HG02852 (cell line): ENCODE measurements around the gene ANKRD26.
"Not testable (repeated sequence)": the region's sequence is repeated elsewhere in the genome, so short reads cannot be mapped to it uniquely, and the experiment has no call there.

Source experiments
- ATAC-seq: cut with Tn5 transposase; IDR thresholded peaks from one replicate; pipeline ENCODE4 v1.9.1; 2021; ENCODE audit warnings: mild to moderate bottlenecking, moderate library complexity; ENCODE audit not compliant: unreplicated experiment

ANKRD26 gene

GRCh38 chr10:27099916-27100812 is at the start of gene ANKRD26:
Gene ANKRD26 (minus strand): TSS chr10:27100494. CDS start chr10:27100326, 168 bp downstream.
- ATAC-seq, result peak; percentile 76

DNA sequence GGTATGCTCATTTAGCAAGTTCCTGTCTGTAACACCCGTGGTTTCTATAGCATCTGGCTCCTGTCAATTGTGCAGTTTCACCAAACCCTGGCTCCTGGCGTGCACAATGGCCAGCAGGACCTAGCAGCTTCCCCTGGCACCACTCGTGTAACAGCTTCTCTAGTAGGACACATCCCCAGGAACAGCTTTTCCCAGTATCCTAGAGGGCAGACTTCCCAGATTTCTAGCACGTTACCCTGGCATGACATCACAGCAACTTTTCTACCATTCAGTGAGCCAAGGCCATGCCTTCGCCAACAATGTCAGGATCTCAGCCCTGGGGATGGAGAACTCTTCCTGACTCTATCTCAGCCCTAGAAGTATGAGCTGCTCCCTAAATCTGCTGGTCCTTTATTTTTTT is 47.4 kb upstream of the ANKRD26 start:
- no peak for ATAC-seq

DNA sequence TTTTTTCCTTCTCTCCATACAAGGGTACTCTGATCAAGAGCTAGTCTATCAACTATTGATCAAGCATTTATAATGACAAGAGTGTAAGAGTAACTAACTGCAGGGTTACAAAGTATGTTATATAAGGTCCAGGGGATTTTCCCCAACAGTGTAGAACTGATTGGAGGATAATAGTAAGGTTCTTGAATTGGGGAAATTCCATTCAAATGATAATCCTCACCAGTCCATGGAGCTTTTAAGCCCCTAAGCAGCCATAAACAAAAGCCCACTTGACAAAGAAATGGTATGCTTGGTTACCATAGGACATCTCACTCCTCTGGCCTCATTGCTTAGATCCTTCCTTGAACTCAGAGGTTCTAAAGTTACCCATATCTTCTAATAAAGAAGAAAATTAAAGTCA is 45.6 kb upstream of the ANKRD26 start:
- no peak for ATAC-seq

GRCh38 chr10:27143686-27144085 is 43.4 kb upstream of the ANKRD26 start:
- no peak for ATAC-seq

DNA sequence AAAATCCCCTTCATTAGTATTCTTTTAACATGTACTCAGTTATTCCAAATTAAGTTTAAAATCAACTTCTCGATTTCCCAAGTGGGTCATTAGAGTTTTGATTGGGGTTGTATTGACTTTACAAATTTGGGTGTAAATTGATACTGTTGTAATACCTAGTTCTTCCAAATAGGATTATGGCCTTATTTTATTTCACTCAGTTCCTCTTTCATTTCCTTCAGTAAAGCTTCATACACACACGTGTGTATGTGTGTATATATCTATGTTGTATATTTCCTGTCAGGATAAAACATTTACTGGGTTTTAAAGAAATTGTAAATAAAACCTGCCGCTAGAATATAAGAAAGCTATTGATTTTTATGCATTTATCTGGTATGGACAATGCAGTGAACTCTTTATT is 38.0 kb upstream of the ANKRD26 start:
- no peak for ATAC-seq

DNA sequence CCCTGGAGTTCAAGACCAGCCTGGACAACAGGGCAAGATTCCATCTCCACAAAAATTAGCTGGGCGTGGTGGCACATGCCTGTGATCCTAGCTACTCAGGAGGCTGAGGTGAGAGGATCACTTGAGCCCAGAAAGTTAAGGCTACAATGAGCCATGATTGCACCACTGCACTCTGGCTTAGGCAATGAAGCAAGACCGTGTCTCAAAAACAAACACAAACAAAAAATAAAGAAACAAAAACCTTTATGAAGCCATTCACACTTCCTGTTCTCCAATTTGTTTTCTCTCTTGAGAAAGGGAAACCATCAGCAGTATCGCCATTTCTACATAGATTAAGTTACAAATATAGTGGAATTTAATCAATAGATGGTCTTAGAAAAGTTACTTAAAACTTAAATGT is 34.1 kb upstream of the ANKRD26 start:
- ATAC-seq, result no peak

DNA sequence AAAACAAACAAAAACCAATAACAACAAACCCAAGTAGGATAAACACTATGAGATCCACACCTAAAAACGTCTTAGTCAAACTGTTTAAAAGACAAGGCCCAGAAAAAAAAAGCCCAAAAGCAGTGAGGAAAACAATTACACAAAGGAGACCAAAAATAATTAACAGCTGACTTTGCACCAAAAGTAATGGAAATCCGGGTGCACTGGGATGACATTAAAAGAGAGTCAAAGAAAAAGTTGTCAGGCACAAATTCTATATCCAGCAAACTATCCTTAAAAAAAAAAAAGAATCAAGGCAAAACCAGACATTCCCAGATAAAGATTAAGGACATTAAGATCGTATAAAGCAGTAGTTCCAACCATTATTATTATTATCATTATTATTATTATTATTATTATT is 7.9 kb upstream of the ANKRD26 start:
- ATAC-seq, result no peak

DNA sequence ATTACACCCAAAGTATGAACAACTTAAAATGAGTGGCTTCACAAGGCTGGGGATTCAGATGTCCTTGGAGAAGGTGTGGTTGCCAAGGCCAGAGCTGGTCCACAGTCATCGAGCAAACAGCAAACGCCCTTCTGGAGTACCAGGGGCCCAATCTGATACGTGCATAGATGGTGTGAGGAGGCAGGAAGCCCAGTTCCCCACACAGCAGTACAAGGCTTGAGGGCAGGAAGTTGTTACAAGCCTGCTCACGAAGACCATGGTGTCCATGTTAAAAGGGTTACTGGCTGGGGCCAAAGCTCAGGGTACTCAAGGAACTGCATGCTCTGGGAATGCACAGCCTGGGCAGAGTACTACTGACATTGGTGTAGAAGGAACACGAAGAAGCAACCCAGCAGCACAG is 4.6 kb upstream of the ANKRD26 start:
- no peak for ATAC-seq

DNA sequence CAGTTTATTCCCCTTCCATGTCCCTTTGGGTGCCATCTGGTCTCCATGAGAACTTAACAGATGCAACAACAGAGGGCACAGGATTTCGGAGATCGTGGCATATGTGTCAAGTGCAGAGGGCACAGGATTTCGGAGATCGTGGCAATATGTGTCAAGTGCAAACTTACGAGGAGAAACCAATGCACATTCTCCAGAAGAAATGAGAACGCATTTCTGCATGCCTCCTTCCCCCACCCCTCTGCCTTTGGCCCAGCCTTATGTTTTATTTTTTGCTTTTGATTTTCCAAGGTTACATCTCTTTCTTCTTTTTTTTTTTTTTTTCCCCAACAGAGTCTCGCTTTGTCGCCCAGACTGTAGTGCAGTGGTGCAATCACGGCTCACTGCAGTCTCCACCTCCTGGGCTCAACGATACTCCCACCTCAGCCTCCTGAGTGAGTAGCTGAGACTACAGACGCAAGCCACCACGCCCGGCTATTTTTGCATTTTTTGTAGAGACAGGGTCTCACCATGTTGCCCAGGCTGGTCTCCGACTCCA is 586 bp upstream of the ANKRD26 start:
- no peak for ATAC-seq

- no peak for ATAC-seq
Measured at GRCh38 chr10:27099448-27099847, 846 bp downstream of the ANKRD26 start.

- ATAC-seq, result no peak
Measured at GRCh38 chr10:27088119-27089044, 11.9 kb downstream of the ANKRD26 start.

DNA sequence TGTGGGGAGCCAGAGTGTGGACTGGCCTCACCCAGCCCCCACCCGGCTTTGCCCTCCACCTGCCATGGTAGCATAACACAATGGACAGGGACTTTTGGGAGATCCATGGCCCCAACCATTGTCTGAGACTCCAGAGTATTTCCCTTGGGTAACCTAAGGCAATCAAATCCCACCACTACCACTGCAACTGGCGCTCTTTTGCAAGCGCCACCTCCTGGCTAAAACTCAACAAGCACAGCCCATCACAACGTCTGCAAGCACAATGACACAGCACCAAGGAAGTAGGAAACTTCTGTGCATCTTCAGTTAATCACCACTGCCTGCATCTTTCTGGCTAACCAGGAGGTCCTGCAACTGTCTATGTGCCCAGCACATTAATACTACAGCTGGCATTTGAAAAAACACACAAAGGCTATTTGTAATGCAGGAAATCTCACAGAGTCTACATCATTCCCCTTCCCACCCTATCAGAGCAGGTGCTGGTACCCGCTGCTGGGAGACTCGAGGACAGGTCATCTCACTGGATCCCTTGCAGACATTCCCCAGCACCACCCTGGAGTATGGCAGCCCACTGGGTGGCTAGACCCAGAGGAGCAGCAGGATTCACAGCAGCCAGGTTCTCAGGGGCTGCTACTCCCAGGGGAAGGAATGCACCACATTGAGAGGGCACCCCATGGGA is 27.7 kb downstream of the ANKRD26 start:
- no peak for ATAC-seq

DNA sequence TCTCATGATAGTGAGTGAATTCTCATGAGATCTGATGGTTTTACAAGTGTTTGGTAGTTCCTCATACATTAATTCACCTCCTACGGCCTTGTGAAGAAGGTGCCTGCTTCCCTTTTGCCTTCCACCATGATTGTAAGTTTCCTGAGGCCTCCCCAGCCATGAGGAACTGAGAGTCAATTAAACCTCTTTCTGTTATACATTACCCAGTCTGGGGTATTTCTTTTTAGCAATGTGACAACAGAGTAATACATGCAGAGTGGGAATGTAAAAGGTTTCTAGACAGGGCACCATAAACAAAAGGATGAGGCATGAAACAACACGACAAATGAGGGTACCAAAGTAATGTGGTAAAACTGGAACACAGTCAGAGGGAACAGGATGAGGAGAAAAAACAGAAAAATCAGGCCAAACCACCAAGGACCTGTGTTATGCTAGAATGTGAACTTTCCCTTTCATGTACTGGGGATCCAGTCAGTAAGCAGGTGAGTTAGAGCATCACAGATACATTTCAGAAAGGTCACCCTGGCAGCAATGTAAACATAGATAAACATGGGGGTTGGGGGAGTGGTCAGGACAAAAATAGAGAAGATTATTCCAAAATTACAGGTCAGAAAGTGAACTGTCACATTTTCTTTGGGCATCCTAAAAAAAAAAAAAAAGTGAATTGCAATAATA is 31.9 kb downstream of the ANKRD26 start:
- ATAC-seq, result no peak

DNA sequence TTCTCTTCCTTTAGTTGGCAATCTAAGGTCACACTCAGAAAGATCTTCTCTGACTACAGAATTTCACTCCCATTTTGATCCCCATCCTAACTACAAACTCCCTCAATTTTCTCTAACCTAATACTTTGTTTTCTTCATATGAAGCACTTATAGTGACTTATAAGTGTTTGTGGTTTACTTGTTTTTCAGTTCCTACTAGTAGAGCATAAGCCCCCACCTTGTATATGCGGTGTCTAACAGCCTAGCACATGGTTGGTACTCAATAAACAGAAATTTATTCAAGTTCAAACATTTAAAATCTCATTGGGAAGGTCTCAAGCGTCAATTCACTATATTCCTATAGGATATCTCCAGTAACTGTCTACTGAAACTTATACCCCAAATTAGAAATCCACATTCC is 35.2 kb downstream of the ANKRD26 start:
- ATAC-seq, result no peak

DNA sequence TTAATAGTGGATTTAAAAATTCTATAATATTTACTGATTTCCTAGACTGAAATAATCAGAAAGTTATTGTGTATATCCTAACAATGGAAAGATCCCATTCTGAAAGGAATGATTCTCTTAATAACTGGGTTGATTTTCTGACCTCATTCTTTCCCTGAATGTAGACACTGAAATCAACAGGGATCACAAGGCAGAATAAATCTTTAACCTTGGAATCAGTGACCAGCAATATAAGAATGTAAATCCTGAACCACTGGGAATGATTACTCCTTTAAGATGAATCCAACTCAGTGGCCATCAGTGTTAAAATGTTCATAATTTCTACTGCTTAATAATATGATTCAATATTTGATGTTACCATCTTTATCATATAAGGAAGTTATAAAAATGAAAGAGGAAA is 47.6 kb downstream of the ANKRD26 start:
- ATAC-seq, result no peak

GRCh38 chr10:27045247-27045646 is 55.0 kb downstream of the ANKRD26 start:
- not testable (repeated sequence) for ATAC-seq

DNA sequence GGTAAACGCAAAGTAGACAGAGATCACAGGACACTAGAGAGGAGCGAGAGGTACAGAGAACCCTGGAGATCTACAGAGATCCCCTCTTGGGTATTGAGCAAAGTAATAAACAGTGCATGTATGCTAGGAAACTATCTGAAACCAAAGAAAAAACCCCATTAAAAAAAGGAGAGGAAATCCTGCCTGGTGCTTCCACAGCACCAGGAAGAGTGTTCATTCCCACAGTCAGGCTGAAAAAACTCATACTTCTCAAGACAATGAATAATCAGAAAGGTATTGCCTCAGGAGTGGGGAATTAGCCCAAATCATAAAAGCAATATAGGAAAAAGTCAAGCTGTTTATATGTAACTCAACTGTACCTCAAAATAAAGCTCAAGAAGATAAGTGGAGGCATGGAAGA is 59.1 kb downstream of the ANKRD26 start:
- no peak for ATAC-seq

DNA sequence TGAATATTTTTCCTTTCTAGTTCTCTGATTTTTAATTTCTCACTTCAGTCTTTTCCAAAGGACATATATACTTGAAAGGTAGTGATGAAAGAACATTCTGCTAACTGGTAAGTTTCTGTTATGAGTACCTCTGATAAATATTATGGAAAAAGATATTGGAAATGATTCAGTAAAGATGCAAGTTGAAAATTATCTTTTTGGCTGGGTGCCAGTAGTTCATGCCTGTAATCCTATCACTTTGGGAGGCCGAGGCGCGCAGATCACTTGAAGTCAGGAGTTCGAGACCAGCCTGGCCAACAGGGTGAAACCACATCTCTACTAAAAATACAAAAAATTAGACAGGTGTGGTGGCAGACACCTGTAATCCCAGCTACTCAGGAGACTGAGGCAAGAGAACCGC is 62.1 kb downstream of the ANKRD26 start:
- no peak for ATAC-seq

DNA sequence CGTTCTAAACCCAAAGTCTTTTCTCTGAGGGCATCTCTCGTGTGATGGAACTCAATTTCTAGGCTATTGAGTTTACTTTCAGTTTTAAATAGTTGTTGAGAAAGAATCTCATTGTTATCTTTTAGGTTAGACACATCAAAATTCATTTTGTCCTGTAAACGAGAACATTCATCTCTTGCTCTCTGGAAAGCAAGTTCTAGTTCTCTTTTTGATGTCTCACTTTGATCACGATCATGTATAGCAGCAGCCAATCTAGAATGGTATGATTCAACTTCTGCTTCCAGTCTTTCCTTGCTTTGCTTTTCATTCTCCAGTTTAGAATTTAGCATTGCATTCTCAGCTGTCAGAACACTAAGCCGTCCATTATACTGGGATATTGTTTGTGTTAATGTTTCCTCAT is 65.1 kb downstream of the ANKRD26 start:
- no peak for ATAC-seq

- no peak for ATAC-seq
Measured at GRCh38 chr10:27030060-27030459, 70.2 kb downstream of the ANKRD26 start.
